Colonic mucosa (tissue), 4 donors: Measurements from ENCODE around the gene MIDN. TPM values are rescaled to one million over a fixed set of nuclear protein-coding genes. Genes with fewer than 3 reads are reported as not detected.

Experiments
- DNase-seq: peaks from one replicate; pipeline ENCODE4 v3.0.0-alpha.2; 2020
- H3K27ac ChIP-seq: fragments of 200-600 bp; one replicate; pipeline ENCODE4 v1.8.0; 2021
- H3K27me3 ChIP-seq: fragments of 200-600 bp; one replicate; pipeline ENCODE4 v1.8.0; 2021
- H3K36me3 ChIP-seq: fragments of 200-600 bp; one replicate; pipeline ENCODE4 v1.8.0; 2021
- H3K4me1 ChIP-seq: fragments of 200-600 bp; one replicate; pipeline ENCODE4 v1.8.0; 2021; ENCODE audit warnings: mild to moderate bottlenecking
- H3K4me3 ChIP-seq: fragments of 200-600 bp; one replicate; pipeline ENCODE4 v1.8.0; 2021
- H3K9ac ChIP-seq, 2 donors: one replicate each; pipeline ENCODE4 v1.7.0; 2013; ENCODE audit warnings: control low read depth in 2 of 2, low read depth in 2 of 2, low read length in 2 of 2
- H3K9me3 ChIP-seq: fragments of 200-600 bp; one replicate; pipeline ENCODE4 v1.8.0; 2021
- intact Hi-C: fragments of 100-400 bp; cut with DNase I; formaldehyde crosslinking; loops from one replicate; pipeline ENCODE4 v1.14.1; 2022
- total RNA-seq, 2 donors: library from RNA; stranded (reverse); fragmentation: NEBNext Ultra II Directional in 1 of 2; extraction: Animal tissue kit (Norgen Biotek cat#: 25700) in 1 of 2; gene quantifications; one replicate each; pipeline ENCODE4 v1.2.1, GENCODE V29; 2021
- TF ChIP-seq, protein P1 (sequence below): fragments of 200-600 bp; IDR thresholded peaks from one replicate; pipeline ENCODE4 v1.8.0; 2022; ENCODE audit warnings: antibody characterized with exemption, mild to moderate bottlenecking
- donor health status: healthy.
- donor health status: DM: no; HTN: no; CAD: no.
- donor health status: DM: no; HTN: no; CAD: no.

The MIDN gene
- total RNA-seq, 2 donors from 2014 or later: 172 to 177 TPM

DNA sequence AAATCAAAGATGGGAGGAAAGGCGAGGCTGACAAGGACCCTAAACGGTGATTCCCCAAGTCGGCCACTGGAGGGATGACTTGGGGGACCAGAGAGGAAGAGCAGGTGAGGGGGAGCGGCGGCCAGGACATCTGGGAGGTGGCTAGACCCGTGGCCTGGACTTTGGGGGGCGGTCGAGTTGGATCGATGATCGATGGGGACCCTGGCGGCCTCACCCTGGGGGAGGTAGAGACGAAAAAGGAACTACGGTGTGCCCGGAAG lies 13.1 kb downstream of the MIDN start:
- peaks cover 29% of the 10 kb centered on the region for H3K4me1 ChIP-seq
- no peaks in the 10 kb centered on the region for H3K27me3 ChIP-seq
- DNase-seq: no peak
- peak overlapping the region; percentile 98 to 100 for H3K9ac ChIP-seq
- intact Hi-C loops: no loop called here
- no peaks in the 10 kb centered on the region for H3K9me3 ChIP-seq
- TF ChIP-seq, protein P1, sequence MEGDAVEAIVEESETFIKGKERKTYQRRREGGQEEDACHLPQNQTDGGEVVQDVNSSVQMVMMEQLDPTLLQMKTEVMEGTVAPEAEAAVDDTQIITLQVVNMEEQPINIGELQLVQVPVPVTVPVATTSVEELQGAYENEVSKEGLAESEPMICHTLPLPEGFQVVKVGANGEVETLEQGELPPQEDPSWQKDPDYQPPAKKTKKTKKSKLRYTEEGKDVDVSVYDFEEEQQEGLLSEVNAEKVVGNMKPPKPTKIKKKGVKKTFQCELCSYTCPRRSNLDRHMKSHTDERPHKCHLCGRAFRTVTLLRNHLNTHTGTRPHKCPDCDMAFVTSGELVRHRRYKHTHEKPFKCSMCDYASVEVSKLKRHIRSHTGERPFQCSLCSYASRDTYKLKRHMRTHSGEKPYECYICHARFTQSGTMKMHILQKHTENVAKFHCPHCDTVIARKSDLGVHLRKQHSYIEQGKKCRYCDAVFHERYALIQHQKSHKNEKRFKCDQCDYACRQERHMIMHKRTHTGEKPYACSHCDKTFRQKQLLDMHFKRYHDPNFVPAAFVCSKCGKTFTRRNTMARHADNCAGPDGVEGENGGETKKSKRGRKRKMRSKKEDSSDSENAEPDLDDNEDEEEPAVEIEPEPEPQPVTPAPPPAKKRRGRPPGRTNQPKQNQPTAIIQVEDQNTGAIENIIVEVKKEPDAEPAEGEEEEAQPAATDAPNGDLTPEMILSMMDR: no peak
- H3K27ac ChIP-seq: peak overlapping the region; percentile 91
- peak overlapping the region; percentile 54 for H3K4me3 ChIP-seq
- H3K36me3 ChIP-seq: peaks cover 7% of the 10 kb centered on the region

- intact Hi-C loops: no loop called here
- Histone ChIP-seq H3K27me3 (no peaks in the 10 kb centered on the region), H3K36me3 (peaks cover 2% of the 10 kb centered on the region), H3K9ac (peak overlapping the region; percentile 98 to 100), H3K27ac (peak overlapping the region; percentile 91), H3K4me1 (peaks cover 29% of the 10 kb centered on the region), H3K4me3 (peak overlapping the region; percentile 54), H3K9me3 (no peaks in the 10 kb centered on the region)
- peak; percentile 94 for DNase-seq
- TF ChIP-seq, protein P1: no peak
Observed at GRCh38 chr19:1261798-1262622, 13.6 kb downstream of the MIDN start.

GRCh38 chr19:1262623-1263123 lies 14.3 kb downstream of the MIDN start:
- peak overlapping the region; percentile 98 to 100 for H3K9ac ChIP-seq
- peak overlapping the region; percentile 12 for H3K4me3 ChIP-seq

DNA sequence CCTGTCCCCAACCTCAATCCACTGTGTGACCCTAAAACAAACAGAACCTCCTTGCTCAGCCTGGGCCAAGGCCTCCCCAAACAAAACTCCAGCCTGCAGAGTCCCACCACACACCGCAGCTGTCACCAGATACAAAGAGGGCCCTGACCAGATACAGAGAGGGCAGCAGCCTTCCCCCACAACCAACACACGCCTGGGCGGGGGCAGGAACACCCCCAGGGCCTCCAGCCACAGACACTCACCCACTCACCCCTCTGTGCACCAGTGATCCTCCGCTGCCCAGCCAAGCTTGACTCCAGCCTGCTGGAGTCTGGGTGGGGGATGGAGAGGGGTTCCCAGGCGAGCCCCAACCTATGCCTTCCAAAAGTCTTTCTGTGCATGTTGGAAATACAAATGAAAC lies 14.8 kb downstream of the MIDN start:
- Histone ChIP-seq H3K4me1 (peaks cover 41% of the 10 kb centered on the region), H3K9ac (peak overlapping the region; percentile 98 to 100), H3K9me3 (no peaks in the 10 kb centered on the region), H3K4me3 (peak overlapping the region; percentile 12), H3K27me3 (no peaks in the 10 kb centered on the region), H3K27ac (peak overlapping the region; percentile 91), H3K36me3 (no peaks in the 10 kb centered on the region)
- intact Hi-C loops: no loop called here
- no peak for DNase-seq
- TF ChIP-seq, protein P1: no peak

More at GRCh38 chr19:1262623-1263123, 14.3 kb downstream of the MIDN start:
- H3K36me3 ChIP-seq: no peaks in the 10 kb centered on the region
- intact Hi-C loops: no loop called here
- peak overlapping the region; percentile 91 for H3K27ac ChIP-seq
- no peak for DNase-seq
- H3K4me1 ChIP-seq: peaks cover 36% of the 10 kb centered on the region
- TF ChIP-seq, protein P1: no peak
- H3K9me3 ChIP-seq: no peaks in the 10 kb centered on the region
- no peaks in the 10 kb centered on the region for H3K27me3 ChIP-seq

GRCh38 chr19:1264801-1265614 lies 16.6 kb downstream of the MIDN start:
- peak; percentile 74 for DNase-seq
- Histone ChIP-seq H3K36me3 (no peaks in the 10 kb centered on the region), H3K9ac (peak overlapping the region; percentile 46 to 64), H3K4me1 (peaks cover 44% of the 10 kb centered on the region), H3K27me3 (no peaks in the 10 kb centered on the region), H3K9me3 (no peaks in the 10 kb centered on the region), H3K4me3 (no peak overlapping the region), H3K27ac (peak overlapping the region; percentile 84)
- TF ChIP-seq, protein P1: no peak
- intact Hi-C loops: no loop called here
